HepG2 (cell line): Measurements from ENCODE around the gene CCDC88C.

ENCODE experiments used
- JUN ChIP-seq: sonication (generic); formaldehyde crosslinking; IDR thresholded peaks from 2 replicates; pipeline ENCODE4 v1.4.0; 2020; ENCODE audit warnings: mild to moderate bottlenecking, missing genetic modification reagents
- MXI1 ChIP-seq: IDR thresholded peaks from 3 replicates; pipeline ENCODE4 v1.6.1; 2012; ENCODE audit warnings: low read depth, low read length, inconsistent platforms, borderline replicate concordance
- MYC ChIP-seq: sonication (generic); formaldehyde crosslinking; IDR thresholded peaks from 2 replicates; pipeline ENCODE4 v1.9.0; 2021; ENCODE audit warnings: missing genetic modification reagents, borderline replicate concordance
- POLR2A ChIP-seq, 2 experiments: IDR thresholded peaks; 2 replicates each; pipeline ENCODE4 v1.6.1; 2011; ENCODE audit warnings: low read depth in 2 of 2, low read length in 2 of 2, mild to moderate bottlenecking in 1 of 2, moderate library complexity in 1 of 2; ENCODE audit not compliant: insufficient read depth in 1 of 2
- POLR2AphosphoS2 ChIP-seq: IDR thresholded peaks from 2 replicates; pipeline ENCODE4 v1.6.1; 2011; ENCODE audit warnings: low read depth, low read length, improper control_type of control experiment
- YY1 ChIP-seq: IDR thresholded peaks from 2 replicates; pipeline ENCODE4 v1.6.1; 2011; ENCODE audit warnings: low read length, low read depth, moderate library complexity, mild to moderate bottlenecking; ENCODE audit not compliant: insufficient read depth, insufficient replicate concordance
- ZNF382 ChIP-seq: sonication (generic); formaldehyde crosslinking; IDR thresholded peaks from 2 replicates; pipeline ENCODE4 v1.5.0; 2020; ENCODE audit warnings: missing genetic modification reagents, mild to moderate bottlenecking, borderline replicate concordance
- ZNF776 ChIP-seq: sonication (generic); formaldehyde crosslinking; IDR thresholded peaks from 2 replicates; pipeline ENCODE4 v1.4.0; 2020; ENCODE audit warnings: mild to moderate bottlenecking, missing genetic modification reagents
- TF ChIP-seq, protein P1 (sequence below): IDR thresholded peaks from 2 replicates; pipeline ENCODE4 v1.4.0; 2020; ENCODE audit warnings: mild to moderate bottlenecking, missing genetic modification reagents
- TF ChIP-seq, protein P2 (sequence below): sonication (generic); formaldehyde crosslinking; IDR thresholded peaks from 2 replicates; pipeline ENCODE4 v1.5.0; 2020; ENCODE audit warnings: mild to moderate bottlenecking, missing genetic modification reagents, moderate library complexity
- TF ChIP-seq, protein P3 (sequence below): sonication (generic); formaldehyde crosslinking; IDR thresholded peaks from 2 replicates; pipeline ENCODE4 v1.4.0; 2020; ENCODE audit warnings: missing genetic modification reagents, borderline replicate concordance
- TF ChIP-seq, protein P4 (sequence below), 2 experiments: sonication (generic) in 1 of 2; formaldehyde crosslinking in 1 of 2; IDR thresholded peaks; 2 replicates each; pipeline versions ENCODE4 v1.5.1 to v1.6.1; 2011 to 2020; ENCODE audit warnings: borderline replicate concordance in 1 of 2, low read depth in 1 of 2, low read length in 1 of 2, mild to moderate bottlenecking in 1 of 2, missing genetic modification reagents in 1 of 2, moderate library complexity in 1 of 2
- TF ChIP-seq, protein P5 (sequence below): sonication (generic); formaldehyde crosslinking; IDR thresholded peaks from 2 replicates; pipeline ENCODE4 v1.8.0; 2022; ENCODE audit warnings: missing genetic modification reagents, mild to moderate bottlenecking, borderline replicate concordance

DNA sequence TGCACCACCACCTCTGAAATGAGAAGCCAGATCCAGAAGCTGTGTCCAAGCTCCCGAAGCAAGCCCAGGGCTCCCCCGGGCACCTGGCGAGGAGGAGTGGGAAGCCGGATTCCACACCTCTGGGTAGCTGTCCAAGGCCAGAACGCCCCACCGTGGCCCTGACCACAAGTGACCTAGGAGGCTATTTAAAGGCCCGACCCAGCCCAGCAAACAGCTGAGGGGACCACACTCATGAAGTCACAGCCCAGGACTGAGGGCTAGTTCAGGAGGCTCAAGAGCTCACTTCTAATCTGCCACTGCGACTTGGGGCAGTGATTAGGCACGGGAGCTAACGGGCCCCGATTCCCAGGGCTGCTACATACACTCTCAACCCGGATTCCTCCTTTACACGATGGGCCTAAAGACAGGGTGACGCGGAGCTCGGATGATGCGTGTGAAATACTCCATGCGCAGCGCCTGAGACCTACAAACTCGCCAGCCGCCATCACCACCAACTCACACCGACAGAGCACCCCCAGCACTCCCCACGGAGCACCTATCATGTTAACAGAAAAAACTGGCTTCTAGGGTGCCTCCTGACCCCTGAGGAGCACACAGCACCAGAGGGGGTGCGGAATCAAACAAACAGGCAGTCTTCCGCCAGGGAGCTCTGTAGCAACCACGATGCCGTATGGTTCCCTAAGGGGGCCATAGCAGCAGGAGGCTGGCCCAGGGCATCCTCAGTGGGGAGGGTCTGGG is 89.1 kb downstream of the CCDC88C start:
- TF ChIP-seq, protein P1, sequence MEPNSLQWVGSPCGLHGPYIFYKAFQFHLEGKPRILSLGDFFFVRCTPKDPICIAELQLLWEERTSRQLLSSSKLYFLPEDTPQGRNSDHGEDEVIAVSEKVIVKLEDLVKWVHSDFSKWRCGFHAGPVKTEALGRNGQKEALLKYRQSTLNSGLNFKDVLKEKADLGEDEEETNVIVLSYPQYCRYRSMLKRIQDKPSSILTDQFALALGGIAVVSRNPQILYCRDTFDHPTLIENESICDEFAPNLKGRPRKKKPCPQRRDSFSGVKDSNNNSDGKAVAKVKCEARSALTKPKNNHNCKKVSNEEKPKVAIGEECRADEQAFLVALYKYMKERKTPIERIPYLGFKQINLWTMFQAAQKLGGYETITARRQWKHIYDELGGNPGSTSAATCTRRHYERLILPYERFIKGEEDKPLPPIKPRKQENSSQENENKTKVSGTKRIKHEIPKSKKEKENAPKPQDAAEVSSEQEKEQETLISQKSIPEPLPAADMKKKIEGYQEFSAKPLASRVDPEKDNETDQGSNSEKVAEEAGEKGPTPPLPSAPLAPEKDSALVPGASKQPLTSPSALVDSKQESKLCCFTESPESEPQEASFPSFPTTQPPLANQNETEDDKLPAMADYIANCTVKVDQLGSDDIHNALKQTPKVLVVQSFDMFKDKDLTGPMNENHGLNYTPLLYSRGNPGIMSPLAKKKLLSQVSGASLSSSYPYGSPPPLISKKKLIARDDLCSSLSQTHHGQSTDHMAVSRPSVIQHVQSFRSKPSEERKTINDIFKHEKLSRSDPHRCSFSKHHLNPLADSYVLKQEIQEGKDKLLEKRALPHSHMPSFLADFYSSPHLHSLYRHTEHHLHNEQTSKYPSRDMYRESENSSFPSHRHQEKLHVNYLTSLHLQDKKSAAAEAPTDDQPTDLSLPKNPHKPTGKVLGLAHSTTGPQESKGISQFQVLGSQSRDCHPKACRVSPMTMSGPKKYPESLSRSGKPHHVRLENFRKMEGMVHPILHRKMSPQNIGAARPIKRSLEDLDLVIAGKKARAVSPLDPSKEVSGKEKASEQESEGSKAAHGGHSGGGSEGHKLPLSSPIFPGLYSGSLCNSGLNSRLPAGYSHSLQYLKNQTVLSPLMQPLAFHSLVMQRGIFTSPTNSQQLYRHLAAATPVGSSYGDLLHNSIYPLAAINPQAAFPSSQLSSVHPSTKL (CRISPR knock-in tag): no peak
- TF ChIP-seq ZNF382 (CRISPR knock-in tag) (no peak), MXI1 (no peak), JUN (CRISPR knock-in tag) (no peak), MYC (no peak), POLR2A (IDR thresholded peaks at IDR 0.05; ENCODE audit: insufficient read depth in 1 of 2, low read depth in 2 of 2, low read length in 2 of 2) (no peak), ZNF776 (CRISPR knock-in tag) (no peak), YY1 (no peak), POLR2AphosphoS2 (no peak)
- TF ChIP-seq, protein P2, sequence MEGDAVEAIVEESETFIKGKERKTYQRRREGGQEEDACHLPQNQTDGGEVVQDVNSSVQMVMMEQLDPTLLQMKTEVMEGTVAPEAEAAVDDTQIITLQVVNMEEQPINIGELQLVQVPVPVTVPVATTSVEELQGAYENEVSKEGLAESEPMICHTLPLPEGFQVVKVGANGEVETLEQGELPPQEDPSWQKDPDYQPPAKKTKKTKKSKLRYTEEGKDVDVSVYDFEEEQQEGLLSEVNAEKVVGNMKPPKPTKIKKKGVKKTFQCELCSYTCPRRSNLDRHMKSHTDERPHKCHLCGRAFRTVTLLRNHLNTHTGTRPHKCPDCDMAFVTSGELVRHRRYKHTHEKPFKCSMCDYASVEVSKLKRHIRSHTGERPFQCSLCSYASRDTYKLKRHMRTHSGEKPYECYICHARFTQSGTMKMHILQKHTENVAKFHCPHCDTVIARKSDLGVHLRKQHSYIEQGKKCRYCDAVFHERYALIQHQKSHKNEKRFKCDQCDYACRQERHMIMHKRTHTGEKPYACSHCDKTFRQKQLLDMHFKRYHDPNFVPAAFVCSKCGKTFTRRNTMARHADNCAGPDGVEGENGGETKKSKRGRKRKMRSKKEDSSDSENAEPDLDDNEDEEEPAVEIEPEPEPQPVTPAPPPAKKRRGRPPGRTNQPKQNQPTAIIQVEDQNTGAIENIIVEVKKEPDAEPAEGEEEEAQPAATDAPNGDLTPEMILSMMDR (CRISPR knock-in tag): no peak
- TF ChIP-seq, protein P3, sequence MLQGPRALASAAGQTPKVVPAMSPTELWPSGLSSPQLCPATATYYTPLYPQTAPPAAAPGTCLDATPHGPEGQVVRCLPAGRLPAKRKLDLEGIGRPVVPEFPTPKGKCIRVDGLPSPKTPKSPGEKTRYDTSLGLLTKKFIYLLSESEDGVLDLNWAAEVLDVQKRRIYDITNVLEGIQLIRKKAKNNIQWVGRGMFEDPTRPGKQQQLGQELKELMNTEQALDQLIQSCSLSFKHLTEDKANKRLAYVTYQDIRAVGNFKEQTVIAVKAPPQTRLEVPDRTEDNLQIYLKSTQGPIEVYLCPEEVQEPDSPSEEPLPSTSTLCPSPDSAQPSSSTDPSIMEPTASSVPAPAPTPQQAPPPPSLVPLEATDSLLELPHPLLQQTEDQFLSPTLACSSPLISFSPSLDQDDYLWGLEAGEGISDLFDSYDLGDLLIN (CRISPR knock-in tag): no peak
- TF ChIP-seq, protein P4, sequence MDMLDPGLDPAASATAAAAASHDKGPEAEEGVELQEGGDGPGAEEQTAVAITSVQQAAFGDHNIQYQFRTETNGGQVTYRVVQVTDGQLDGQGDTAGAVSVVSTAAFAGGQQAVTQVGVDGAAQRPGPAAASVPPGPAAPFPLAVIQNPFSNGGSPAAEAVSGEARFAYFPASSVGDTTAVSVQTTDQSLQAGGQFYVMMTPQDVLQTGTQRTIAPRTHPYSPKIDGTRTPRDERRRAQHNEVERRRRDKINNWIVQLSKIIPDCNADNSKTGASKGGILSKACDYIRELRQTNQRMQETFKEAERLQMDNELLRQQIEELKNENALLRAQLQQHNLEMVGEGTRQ (IDR thresholded peaks at IDR 0.05; ENCODE audit: low read depth, low read length): no peak
- TF ChIP-seq, protein P4 (CRISPR knock-in tag; IDR thresholded peaks at IDR 0.05; ENCODE audit: borderline replicate concordance): no peak
- TF ChIP-seq, protein P5, sequence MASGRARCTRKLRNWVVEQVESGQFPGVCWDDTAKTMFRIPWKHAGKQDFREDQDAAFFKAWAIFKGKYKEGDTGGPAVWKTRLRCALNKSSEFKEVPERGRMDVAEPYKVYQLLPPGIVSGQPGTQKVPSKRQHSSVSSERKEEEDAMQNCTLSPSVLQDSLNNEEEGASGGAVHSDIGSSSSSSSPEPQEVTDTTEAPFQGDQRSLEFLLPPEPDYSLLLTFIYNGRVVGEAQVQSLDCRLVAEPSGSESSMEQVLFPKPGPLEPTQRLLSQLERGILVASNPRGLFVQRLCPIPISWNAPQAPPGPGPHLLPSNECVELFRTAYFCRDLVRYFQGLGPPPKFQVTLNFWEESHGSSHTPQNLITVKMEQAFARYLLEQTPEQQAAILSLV (CRISPR knock-in tag): no peak
